ENCODE results near the gene TSR2.
"Not testable (repeated sequence)": the region's sequence is repeated elsewhere in the genome, so short reads cannot be mapped to it uniquely, and the experiment has no call there.

Gene TSR2

GRCh38 chrX:54470054-54470760, 30.0 kb downstream of the TSR2 start:
- no peak overlapping the region for H3K4me3 ChIP-seq (ENCODE audit: low read depth, low read length)
- no peak for DNase-seq (ENCODE audit: low read depth)
- TF ChIP-seq CTCF (IDR thresholded peaks at IDR 0.05; ENCODE audit: control insufficient read depth, extremely low read depth, insufficient read depth): no peak

GRCh38 chrX:54473993-54474859, 34.0 kb downstream of the TSR2 start:
- DNase-seq (ENCODE audit: low read depth): no peak
- TF ChIP-seq CTCF (IDR thresholded peaks at IDR 0.05; ENCODE audit: control insufficient read depth, extremely low read depth, insufficient read depth): no peak
- no peak overlapping the region for H3K4me3 ChIP-seq (ENCODE audit: low read depth, low read length)

- no peak for DNase-seq (ENCODE audit: low read depth)
- no peak for TF ChIP-seq CTCF (IDR thresholded peaks at IDR 0.05; ENCODE audit: control insufficient read depth, extremely low read depth, insufficient read depth)
- no peak overlapping the region for H3K4me3 ChIP-seq (ENCODE audit: low read depth, low read length)
Observed at GRCh38 chrX:54479136-54480111, 39.2 kb downstream of the TSR2 start.

- no peak for DNase-seq (ENCODE audit: low read depth)
- no peak for TF ChIP-seq CTCF (IDR thresholded peaks at IDR 0.05; ENCODE audit: control insufficient read depth, extremely low read depth, insufficient read depth)
- no peak overlapping the region for H3K4me3 ChIP-seq (ENCODE audit: low read depth, low read length)
Observed at GRCh38 chrX:54482839-54483593, 42.8 kb downstream of the TSR2 start.

- no peak for TF ChIP-seq CTCF (IDR thresholded peaks at IDR 0.05; ENCODE audit: control insufficient read depth, extremely low read depth, insufficient read depth)
- H3K4me3 ChIP-seq (ENCODE audit: low read depth, low read length): no peak overlapping the region
- DNase-seq (ENCODE audit: low read depth): no peak
Observed at GRCh38 chrX:54483946-54484345, 43.7 kb downstream of the TSR2 start.

GRCh38 chrX:54484666-54485065, 44.5 kb downstream of the TSR2 start:
- TF ChIP-seq CTCF (IDR thresholded peaks at IDR 0.05; ENCODE audit: control insufficient read depth, extremely low read depth, insufficient read depth): no peak
- no peak for DNase-seq (ENCODE audit: low read depth)
- no peak overlapping the region for H3K4me3 ChIP-seq (ENCODE audit: low read depth, low read length)

GRCh38 chrX:54489819-54490218, 49.6 kb downstream of the TSR2 start:
- not testable (repeated sequence) for DNase-seq (ENCODE audit: low read depth); H3K4me3 ChIP-seq (ENCODE audit: low read depth, low read length)

Measured in LNCaP clone FGC (cell line).